GM18907 (cell line): ENCODE measurements around the gene IFITM5.
"Not testable (repeated sequence)": the region's sequence is repeated elsewhere in the genome, so short reads cannot be mapped to it uniquely, and the experiment has no call there.

Source experiments
- ATAC-seq: cut with Tn5 transposase; IDR thresholded peaks from one replicate; pipeline ENCODE4 v1.9.1; 2021; ENCODE audit warnings: mild to moderate bottlenecking, moderate library complexity; ENCODE audit not compliant: unreplicated experiment

IFITM5 gene

DNA sequence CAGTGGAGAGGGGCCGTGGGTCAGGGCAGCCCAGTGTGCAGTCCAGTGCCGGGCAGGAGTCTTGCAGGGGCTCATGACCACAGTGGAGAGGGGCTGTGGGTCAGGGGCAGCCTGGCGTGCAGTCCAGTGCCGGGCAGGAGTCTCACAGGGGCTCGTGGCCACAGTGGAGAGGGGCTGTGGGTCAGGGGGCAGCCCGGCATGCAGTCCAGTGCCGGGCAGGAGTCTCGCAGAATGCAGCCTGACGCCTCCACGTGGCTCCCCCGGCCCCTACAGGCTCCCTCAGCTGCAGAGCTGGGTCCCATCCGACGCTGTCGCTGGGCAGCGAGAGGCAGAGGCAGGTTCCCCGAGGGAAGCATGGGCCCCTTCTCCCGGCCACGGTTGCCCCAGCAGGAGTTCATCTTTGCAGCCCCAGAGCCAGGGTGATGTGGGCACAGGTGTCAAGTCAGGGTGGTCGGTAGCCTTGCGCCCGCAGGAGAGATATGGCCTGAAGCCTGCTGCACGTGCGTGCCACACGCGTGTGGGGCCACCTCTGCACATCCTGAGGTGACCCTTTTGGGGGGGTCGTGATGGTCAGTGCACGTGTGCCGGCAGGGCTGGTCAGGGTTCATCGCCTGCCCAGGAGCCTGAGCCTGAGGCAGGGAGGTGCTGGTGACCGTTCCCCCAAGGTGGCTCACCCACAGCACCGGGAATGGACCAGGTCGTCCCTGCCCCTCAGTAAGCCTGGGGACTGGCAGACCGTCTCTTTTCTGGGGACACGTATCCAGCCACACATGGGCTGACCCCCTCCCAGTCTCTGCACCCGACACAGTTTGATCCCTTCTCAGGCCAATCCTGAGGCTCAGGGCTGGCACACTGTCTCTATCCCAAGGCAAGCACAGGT lies 2.9 kb downstream of the IFITM5 start:
- ATAC-seq, result no peak

DNA sequence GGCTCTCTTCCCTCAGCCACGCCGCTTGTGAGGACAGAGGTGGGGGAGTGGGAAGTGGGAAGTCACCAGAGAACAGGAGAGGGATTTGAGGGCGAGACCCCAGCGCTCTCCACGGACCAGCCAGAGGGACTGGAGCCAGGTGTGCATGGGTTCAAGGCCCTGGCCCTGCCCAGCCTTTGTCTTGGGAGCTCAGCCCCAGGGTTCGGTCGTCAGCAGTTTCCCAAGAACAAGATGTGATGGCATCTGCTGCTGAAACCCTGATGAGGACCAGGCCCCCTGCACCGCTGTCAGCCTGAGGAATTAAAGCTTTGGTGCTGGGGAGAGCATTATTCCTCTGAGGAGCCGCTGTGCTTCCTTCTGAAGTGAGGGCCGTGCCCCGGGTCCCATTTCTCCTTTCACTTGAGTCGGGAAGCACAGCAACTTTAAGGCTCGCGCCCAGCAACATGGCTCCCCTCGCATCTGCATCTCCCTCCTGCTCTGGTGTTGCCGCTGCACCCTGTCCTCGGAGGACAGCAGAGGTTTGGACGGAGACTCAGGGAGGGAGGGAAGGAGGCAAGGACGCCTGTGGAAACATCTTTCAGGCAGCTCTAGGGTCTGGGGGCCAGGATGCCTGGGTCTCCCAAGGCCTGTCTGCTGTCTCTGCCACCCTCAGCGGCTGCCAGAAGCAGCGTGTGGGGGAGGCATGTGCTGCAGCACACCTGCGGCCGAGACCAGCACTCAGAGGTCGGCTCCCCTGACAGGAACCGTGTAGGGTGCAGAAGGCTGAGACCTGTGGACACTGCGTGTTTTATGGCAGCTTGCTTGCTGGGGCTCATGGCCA lies 3.8 kb downstream of the IFITM5 start:
- ATAC-seq, result no peak

GRCh38 chr11:294780-295179 lies 4.5 kb downstream of the IFITM5 start:
- ATAC-seq, result no peak

DNA sequence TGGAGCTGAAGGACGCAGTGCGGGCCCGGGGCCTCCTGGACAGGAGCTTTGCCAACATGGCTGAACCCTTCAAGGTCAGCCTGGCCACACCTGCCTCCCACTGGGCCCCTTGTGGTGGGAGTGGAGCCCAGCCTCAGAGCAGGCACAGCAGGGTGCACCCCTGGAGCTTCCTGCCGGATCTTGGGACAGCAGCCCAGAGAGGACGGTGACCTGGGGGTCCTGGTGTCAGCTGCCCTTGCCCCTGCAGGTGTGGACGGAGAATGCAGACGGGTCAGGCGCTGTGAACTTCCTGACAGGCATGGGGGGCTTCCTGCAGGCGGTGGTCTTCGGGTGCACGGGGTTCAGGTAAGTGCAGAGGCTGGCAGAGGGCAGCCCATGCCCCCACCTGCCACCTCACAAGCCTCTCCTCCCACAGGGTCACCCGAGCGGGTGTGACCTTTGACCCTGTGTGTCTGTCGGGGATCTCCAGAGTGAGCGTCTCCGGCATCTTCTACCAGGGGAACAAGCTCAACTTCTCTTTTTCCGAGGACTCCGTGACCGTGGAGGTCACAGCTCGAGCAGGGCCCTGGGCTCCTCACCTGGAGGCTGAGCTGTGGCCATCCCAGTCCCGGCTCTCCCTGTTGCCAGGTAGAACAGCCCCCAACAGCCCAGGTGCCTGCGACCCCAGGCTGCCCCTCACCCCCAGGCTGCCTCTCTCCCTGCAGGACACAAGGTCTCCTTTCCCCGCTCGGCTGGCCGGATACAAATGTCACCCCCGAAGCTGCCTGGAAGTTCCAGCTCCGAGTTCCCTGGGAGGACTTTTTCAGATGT lies 5.3 kb downstream of the IFITM5 start:
- ATAC-seq, result no peak

- no peak for ATAC-seq
Measured at GRCh38 chr11:293271-293851, 6.0 kb downstream of the IFITM5 start.

DNA sequence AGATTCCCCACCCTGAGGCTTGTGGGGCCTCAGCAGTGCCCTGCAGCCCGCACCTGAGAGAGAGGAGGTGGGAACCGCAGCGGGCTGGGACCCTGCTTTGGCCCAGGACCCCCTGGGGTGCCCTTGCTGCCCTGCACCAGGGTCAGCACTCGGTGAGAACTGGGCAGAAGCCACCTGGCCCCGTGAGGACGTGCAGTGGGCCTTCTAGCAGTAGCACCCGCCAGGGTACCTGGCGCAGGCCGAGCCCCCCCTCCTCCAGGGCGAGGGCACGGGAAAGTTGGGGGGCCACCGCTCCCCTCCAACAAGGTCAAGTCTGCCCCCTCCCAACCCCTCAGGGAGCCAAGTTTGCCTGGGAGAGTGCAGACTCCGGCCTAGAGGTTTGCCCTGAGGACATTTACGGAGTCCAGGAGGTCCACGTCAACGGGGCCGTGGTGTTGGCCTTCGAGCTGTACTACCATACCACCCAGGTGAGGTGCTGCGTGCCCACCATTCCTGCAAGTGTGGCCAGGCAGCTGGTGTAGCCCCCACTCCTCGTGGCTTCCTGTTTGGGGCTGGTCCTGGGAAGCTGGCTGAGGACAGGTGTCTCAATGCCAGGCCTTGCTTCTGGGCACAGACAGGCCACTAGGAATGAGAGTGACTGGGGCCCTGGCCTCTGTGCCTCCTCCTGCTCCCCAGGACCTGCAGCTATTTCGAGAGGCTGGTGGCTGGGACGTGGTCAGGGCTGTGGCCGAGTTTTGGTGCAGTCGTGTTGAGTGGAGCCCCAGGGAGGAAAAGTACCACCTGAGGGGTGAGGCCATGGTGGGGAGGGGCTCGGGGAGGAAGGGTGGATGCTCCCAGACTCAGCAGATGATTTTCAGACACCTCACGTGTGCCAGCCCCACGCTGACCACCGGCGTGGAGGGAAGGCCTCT lies 6.9 kb downstream of the IFITM5 start:
- ATAC-seq, result no peak

DNA sequence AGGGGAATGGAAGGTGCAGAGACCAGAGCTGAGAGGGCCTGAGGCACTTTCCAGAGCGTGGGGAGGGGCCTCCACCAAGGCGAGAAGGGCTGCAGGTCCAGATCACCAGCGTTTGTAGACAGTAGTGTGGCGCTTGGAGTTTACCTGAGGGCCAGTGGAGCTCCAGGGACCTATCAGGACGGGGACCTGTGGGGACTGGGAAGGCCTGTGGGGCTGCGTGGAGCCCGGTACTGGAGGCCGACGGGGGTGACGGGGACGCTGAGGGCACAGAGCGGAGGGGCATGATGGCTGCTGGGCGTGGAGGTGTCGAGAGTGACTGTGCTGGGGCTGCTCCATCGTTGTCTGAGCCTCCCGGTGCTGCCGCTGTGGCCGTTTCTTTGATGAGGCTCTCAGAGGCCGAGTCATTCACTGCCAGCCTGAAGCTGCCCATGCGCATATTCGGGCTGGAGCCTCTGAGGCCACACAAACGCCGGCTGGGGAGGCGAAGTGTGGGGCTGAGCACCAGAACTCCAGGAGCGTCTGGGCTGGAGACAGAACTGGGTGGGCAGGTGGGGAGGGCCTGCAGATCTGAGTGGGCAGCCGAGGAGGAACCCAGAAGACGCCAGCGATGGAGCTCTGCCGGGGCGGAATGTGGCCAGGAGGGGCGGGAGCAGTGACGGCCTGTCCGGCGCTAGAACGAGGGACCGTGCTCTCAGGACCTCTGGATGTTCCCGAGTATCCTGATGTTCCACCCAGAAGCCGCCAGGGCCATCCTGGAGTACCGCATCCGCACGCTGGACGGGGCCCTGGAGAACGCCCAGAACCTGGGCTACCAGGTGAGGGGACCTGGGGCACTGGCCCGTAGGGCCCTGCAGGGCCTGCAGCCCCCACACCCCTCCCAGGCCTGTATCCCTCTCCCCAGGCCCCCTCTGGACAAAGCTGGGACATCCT lies 7.8 kb downstream of the IFITM5 start:
- ATAC-seq, result no peak

- ATAC-seq, result no peak
Measured at GRCh38 chr11:290621-291231, 8.6 kb downstream of the IFITM5 start.

DNA sequence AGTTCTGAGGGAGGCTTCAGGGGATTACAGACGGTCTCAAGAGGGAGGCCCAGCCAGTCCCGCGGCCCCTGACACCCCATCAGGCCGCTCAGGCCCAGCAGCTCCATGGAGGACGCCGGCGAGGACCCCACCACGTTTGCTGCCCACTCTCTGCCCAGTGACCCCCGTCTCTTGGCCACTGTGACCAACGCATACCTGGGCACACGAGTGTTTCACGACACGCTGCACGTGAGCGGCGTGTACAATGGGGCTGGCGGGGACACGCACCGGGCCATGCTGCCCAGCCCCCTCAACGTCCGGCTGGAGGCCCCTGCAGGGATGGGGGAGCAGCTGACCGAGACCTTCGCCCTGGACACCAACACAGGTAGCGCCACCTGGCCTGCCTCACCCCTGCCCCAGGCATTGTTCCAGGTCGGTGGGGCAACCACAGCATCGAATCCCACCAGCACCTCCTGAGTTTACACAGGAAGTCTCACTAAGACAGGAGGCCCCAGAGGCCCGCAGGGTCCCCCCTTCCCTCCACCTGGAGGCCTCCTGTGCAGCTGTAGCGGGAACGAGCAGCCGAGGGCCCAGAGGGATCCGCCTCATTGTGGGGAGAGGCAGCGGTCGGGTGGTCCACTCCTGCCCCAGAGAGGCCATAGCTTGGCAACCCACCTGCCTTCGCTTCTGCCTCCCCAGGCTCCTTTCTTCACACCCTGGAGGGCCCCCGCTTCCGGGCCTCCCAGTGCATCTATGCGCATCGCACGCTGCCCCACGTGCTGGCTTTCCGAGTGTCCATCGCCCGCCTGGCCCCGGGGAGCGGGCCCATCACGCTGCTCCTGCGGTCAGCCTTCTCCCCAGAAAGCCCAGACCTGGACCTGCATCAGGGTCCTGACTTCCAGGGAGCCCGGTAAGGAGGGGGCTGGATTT lies 9.4 kb downstream of the IFITM5 start:
- no peak for ATAC-seq

- ATAC-seq, result no peak
Measured at GRCh38 chr11:289398-289711, 10.0 kb downstream of the IFITM5 start.

- ATAC-seq, result peak; percentile 63
Measured at GRCh38 chr11:288478-289397, 10.6 kb downstream of the IFITM5 start, which contains the start of gene PGGHG. TSS of gene PGGHG (plus strand) at chr11:289126. CDS start at chr11:289817, 691 bp downstream.

DNA sequence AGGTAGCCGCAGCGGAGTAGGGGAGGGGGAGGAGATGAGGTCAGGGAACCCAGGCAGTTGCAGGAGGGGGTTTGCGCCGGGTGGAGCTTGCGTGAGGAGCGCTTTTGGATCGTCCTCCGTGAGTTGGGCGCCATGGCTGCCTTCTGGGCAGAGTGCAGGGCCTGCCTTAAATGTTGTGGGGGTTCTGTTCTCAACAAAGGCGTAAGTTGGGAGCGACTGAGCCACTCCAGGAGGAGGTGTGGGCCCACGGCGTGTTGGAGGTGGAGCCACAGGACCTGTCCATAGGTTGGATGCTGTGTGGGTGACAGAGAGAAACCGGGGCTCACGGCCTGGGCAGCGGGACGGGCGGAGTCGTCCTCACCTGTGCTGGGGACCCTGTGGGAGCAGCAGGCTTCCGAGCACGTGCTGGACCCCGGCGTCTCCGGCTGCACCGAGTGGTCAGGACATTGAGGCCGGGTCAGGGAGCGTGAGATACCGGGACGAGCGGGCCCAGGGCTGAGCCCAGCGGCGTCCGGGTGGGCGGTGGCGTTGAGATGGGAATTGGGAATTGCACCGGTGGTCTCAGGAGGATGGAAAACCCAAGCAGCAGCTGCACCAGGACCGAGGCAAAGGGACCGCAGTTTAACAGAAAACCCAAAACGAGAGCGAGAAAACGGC lies 11.4 kb downstream of the IFITM5 start:
- no peak for ATAC-seq

DNA sequence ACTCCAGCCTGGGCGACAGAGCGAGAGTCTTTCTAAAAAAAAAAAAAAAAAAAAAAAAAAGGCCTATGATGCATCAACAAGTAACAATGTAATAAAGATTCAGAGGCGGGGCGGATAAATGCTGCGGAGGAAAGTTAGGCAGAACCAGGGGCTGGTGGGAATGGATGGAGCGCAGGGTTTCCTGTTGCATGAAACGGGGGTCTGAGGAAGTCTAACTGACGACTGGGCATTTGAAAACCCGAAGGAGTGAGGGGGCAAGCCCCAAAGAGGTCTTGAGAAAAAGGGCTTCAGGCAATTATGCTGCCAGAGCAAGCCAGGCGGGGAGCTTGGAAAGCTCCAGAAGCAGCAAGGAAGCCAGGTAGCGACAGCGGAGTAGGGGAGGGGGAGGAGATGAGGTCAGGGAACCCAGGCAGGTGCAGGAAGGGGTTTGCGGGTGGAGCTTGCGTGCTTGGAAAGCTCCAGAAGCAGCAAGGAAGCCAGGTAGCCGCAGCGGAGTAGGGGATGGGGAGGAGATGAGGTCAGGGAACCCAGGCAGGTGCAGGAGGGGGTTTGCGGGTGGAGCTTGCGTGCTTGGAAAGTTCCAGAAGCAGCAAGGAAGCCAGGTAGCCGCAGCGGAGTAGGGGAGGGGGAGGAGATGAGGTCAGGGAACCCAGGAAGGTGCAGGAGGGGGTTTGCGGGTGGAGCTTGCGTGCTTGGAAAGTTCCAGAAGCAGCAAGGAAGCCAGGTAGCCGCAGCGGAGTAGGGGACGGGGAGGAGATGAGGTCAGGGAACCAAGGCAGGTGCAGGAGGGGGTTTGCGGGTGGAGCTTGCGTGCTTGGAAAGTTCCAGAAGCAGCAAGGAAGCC lies 12.1 kb downstream of the IFITM5 start:
- ATAC-seq, result not testable (repeated sequence)

GRCh38 chr11:285894-286220 lies 13.5 kb downstream of the IFITM5 start:
- no peak for ATAC-seq
